Activated CD8-positive, alpha-beta memory T cell treated with anti-CD3 and anti-CD28 coated beads for 36 hours (primary cell): ENCODE results near the gene PPP2R2D. TPM values are rescaled to one million over a fixed set of nuclear protein-coding genes. Genes with fewer than 3 reads are reported as not detected.

Experiments
- CTCF ChIA-PET: fragments of 350-600 bp; sonication (Branson Sonifier 250); formaldehyde crosslinking; loops from one replicate; lab custom pipeline; 2021; ENCODE audit warnings: antibody characterized with exemption; lab: Charles Lee
- POLR2A ChIA-PET: fragments of 350-600 bp; sonication (Branson Sonifier 250); formaldehyde crosslinking; loops from one replicate; lab custom pipeline; 2021; ENCODE audit warnings: antibody characterized with exemption; lab: Charles Lee
- total RNA-seq, 2 experiments: library from RNA; stranded (reverse); gene quantifications; one replicate each; pipeline ENCODE4 v1.2.3, GENCODE V29; 2021

The PPP2R2D gene
- total RNA-seq, 2 experiments from 2014 or later = 23.8 to 24.9 TPM

GRCh38 chr10:131997366-131998049, 96.7 kb downstream of the PPP2R2D start:
- CTCF ChIA-PET = no interaction called here
- POLR2A ChIA-PET = no interaction called here

- ChIA-PET CTCF (no interaction called here), POLR2A (no interaction called here)
These were observed 97.4 kb downstream of the PPP2R2D start for GRCh38 chr10:131998050-131998844.

GRCh38 chr10:131998845-131999681, 98.3 kb downstream of the PPP2R2D start:
- ChIA-PET POLR2A (no interaction called here), CTCF (interaction anchor here (1.3 kb wide), 1 partner anchor 24 kb away, joined by 7 read pairs; no protein-coding TSS in a partner anchor)

- ChIA-PET CTCF (no interaction called here), POLR2A (no interaction called here)
These were observed 100.6 kb downstream of the PPP2R2D start for GRCh38 chr10:132001238-132001972.

- ChIA-PET POLR2A (no interaction called here), CTCF (no interaction called here)
These were observed 101.2 kb downstream of the PPP2R2D start for GRCh38 chr10:132002004-132002403.

- CTCF ChIA-PET = no interaction called here
- POLR2A ChIA-PET = no interaction called here
These were observed 102.6 kb downstream of the PPP2R2D start for GRCh38 chr10:132003282-132003924.

- POLR2A ChIA-PET = no interaction called here
- CTCF ChIA-PET = no interaction called here
These were observed 103.2 kb downstream of the PPP2R2D start for GRCh38 chr10:132004052-132004451.

- ChIA-PET POLR2A (no interaction called here), CTCF (interaction anchor here (0.6 kb wide), 1 partner anchor 18 kb away, joined by 3 read pairs; no protein-coding TSS in a partner anchor)
These were observed 104.3 kb downstream of the PPP2R2D start for GRCh38 chr10:132005147-132005546.

- ChIA-PET CTCF (no interaction called here), POLR2A (no interaction called here)
These were observed 106.2 kb downstream of the PPP2R2D start for GRCh38 chr10:132006966-132007365.

GRCh38 chr10:132007681-132008080, 106.9 kb downstream of the PPP2R2D start:
- CTCF ChIA-PET = no interaction called here
- POLR2A ChIA-PET = no interaction called here

Other genes with a start within 250 kb of the PPP2R2D start
- gene BNIP3, start 80.9 kb downstream of the PPP2R2D start, total RNA-seq = 100 to 1,000 TPM; 120 to 121 TPM
- under 1 TPM; 0.29 to 0.42 TPM for gene JAKMIP3, start 164.9 kb downstream of the PPP2R2D start, total RNA-seq